ENCODE results near the gene OLIG2. TPM values are rescaled to one million over a fixed set of nuclear protein-coding genes. Genes with fewer than 3 reads are reported as not detected.

The OLIG2 gene
- total RNA-seq, 4 donors from 2014 or later = not detected

- H3K4me1 ChIP-seq = peaks cover 0 to 37% (median 0%) of the 10 kb centered on the region in 4 donors
- H3K27me3 ChIP-seq = peaks cover 0 to 62% of the 10 kb centered on the region in 2 donors
- no peak for TF ChIP-seq POLR2A (IDR thresholded peaks at IDR 0.05)
- TF ChIP-seq CTCF (IDR thresholded peaks at IDR 0.05) = no peak
- no peaks in the 10 kb centered on the region for H3K9me3 ChIP-seq
- no peaks in the 10 kb centered on the region for H3K36me3 ChIP-seq
- no peak overlapping the region for H3K27ac ChIP-seq
- H3K4me3 ChIP-seq = no peak overlapping the region
- DNase-seq = no peak
Observed at GRCh38 chr21:33020558-33021100, 5.1 kb upstream of the OLIG2 start.

GRCh38 chr21:33021150-33021549 lies 4.6 kb upstream of the OLIG2 start:
- TF ChIP-seq CTCF (IDR thresholded peaks at IDR 0.05) (no peak), POLR2A (IDR thresholded peaks at IDR 0.05) (no peak)
- no peak overlapping the region for H3K4me3 ChIP-seq
- no peaks in the 10 kb centered on the region for H3K9me3 ChIP-seq
- H3K4me1 ChIP-seq = peaks cover 0 to 38% (median 0%) of the 10 kb centered on the region in 4 donors
- DNase-seq = no peak
- peaks cover 0 to 62% of the 10 kb centered on the region in 2 donors for H3K27me3 ChIP-seq
- H3K36me3 ChIP-seq = no peaks in the 10 kb centered on the region
- no peak overlapping the region for H3K27ac ChIP-seq

DNA sequence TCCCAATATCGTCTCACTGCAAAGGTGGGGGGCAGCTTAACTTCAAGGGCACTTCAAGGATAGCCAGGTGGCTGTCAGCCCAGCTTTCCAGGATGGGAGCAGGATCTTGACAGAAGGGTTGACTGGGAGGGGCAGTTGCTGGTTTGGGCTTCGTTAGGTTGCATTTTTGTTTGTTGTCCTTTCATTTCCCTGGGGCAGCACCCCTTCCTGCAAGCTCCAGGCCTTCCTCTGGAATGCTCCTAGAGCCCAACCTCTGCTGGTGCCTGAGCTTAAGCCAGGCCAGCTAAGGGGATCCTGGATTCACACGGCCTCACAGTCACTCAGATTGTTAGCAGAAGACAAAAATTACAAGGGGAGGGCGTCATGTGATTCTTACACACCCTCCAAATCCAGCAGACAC lies 4.1 kb upstream of the OLIG2 start:
- DNase-seq = no peak
- Histone ChIP-seq H3K9me3 (no peaks in the 10 kb centered on the region), H3K4me3 (no peak overlapping the region), H3K4me1 (peaks cover 0 to 39% (median 0%) of the 10 kb centered on the region in 4 donors), H3K27ac (no peak overlapping the region), H3K27me3 (peaks cover 0 to 66% of the 10 kb centered on the region in 2 donors), H3K36me3 (no peaks in the 10 kb centered on the region)
- TF ChIP-seq POLR2A (IDR thresholded peaks at IDR 0.05) (no peak), CTCF (IDR thresholded peaks at IDR 0.05) (no peak)

DNA sequence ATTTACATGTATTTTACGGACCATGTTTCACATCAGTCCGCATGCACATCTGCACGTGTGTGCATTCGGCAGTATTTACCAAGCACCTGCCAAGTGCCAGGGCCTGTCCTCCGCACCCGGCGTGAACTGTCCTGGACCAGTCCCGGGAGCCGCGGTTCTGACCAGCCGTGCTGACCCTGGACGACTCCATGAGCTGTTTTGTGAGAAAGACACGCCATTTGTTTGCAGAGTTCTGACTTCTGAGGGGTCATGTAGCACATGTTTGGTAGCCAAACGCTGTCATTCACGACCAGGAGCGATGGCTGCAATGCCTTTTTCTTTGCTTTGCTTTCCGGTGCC lies 3.3 kb upstream of the OLIG2 start:
- Histone ChIP-seq H3K4me3 (no peak overlapping the region), H3K36me3 (no peaks in the 10 kb centered on the region), H3K27ac (no peak overlapping the region), H3K9me3 (no peaks in the 10 kb centered on the region), H3K4me1 (peaks cover 0 to 47% (median 0%) of the 10 kb centered on the region in 4 donors), H3K27me3 (peaks cover 0 to 74% of the 10 kb centered on the region in 2 donors)
- no peak for DNase-seq
- TF ChIP-seq POLR2A (IDR thresholded peaks at IDR 0.05) (no peak), CTCF (IDR thresholded peaks at IDR 0.05) (no peak)

DNA sequence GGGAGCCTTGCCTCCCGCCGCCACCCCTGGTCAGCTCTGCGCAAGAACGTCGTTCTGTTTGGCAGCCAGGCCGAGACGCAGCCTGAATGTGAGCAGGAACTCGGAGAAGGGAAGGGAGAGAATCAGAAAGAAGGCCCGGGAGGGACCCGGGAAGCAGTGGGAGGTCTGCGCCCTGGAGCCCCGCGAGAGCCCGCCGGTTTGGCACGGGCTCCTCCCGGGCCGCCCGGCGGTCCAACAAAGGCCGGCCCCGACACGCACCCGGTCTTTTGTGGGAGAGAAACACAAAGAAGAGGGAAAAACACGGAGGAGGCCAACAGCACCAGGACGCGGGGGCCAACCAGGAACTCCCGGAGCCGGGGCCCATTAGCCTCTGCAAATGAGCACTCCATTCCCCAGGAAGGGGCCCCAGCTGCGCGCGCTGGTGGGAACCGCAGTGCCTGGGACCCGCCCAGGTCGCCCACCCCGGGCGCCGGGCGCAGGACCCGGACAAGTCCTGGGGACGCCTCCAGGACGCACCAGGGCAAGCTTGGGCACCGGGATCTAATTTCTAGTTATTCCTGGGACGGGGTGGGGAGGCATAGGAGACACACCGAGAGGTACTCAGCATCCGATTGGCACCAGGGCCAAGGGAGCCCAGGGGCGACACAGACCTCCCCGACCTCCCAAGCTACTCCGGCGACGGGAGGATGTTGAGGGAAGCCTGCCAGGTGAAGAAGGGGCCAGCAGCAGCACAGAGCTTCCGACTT lies 2.7 kb upstream of the OLIG2 start:
- no peak overlapping the region for H3K27ac ChIP-seq
- DNase-seq = no peak
- TF ChIP-seq CTCF (IDR thresholded peaks at IDR 0.05) = no peak
- no peak for TF ChIP-seq POLR2A (IDR thresholded peaks at IDR 0.05)
- no peak overlapping the region for H3K4me3 ChIP-seq
- peaks cover 0 to 78% of the 10 kb centered on the region in 2 donors for H3K27me3 ChIP-seq
- H3K36me3 ChIP-seq = no peaks in the 10 kb centered on the region
- H3K4me1 ChIP-seq = peaks cover 0 to 50% (median 0%) of the 10 kb centered on the region in 4 donors
- H3K9me3 ChIP-seq = no peaks in the 10 kb centered on the region
